ENCODE data around the gene GRB14. TPM values are rescaled to one million over a fixed set of nuclear protein-coding genes. Genes with fewer than 3 reads are reported as not detected.
A peak's percentile ranks its signal among the peaks of the same experiment; 100 is the strongest.

Gene GRB14
- total RNA-seq, 1 donor from 2014 or later: 39.3 TPM

DNA sequence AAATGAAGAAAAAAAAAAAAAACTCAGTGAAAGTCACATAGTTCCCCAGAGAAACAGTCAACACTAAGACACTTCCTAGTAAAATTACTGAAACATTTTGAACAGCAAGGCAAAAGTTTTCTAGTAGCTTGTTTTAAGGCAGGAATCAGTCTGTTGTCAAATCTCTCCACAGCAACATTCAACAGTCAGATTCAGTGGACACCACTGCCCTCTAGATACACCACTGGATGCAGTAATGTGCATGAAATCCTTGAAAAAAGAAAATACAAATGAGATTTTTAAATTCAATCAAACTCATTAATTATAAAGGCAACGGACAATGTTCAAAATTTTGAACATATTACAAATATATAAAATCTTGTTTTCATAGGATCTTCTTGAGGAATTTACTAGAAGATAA is 46.4 kb downstream of the GRB14 start:
- Histone ChIP-seq H3K27me3 (ENCODE audit: low read depth) (no peaks in the 10 kb centered on the region), H3K9me3 (replicated peaks) (no peaks in the 10 kb centered on the region), H3K4me1 (peaks cover 2% of the 10 kb centered on the region), H3K36me3 (no peaks in the 10 kb centered on the region), H3K4me3 (no peak overlapping the region), H3K27ac (replicated peaks) (no peak overlapping the region)
- no peak for DNase-seq
- intact Hi-C loops (cut with micrococcal nuclease): no loop called here
- TF ChIP-seq, protein P1, sequence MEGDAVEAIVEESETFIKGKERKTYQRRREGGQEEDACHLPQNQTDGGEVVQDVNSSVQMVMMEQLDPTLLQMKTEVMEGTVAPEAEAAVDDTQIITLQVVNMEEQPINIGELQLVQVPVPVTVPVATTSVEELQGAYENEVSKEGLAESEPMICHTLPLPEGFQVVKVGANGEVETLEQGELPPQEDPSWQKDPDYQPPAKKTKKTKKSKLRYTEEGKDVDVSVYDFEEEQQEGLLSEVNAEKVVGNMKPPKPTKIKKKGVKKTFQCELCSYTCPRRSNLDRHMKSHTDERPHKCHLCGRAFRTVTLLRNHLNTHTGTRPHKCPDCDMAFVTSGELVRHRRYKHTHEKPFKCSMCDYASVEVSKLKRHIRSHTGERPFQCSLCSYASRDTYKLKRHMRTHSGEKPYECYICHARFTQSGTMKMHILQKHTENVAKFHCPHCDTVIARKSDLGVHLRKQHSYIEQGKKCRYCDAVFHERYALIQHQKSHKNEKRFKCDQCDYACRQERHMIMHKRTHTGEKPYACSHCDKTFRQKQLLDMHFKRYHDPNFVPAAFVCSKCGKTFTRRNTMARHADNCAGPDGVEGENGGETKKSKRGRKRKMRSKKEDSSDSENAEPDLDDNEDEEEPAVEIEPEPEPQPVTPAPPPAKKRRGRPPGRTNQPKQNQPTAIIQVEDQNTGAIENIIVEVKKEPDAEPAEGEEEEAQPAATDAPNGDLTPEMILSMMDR (IDR thresholded peaks at IDR 0.05; ENCODE audit: borderline replicate concordance): no peak

- Histone ChIP-seq H3K4me3 (no peak overlapping the region), H3K27me3 (ENCODE audit: low read depth) (no peaks in the 10 kb centered on the region), H3K36me3 (no peaks in the 10 kb centered on the region), H3K4me1 (peaks cover 23% of the 10 kb centered on the region), H3K9me3 (replicated peaks) (no peaks in the 10 kb centered on the region), H3K27ac (replicated peaks) (no peak overlapping the region)
- no peak for DNase-seq
- TF ChIP-seq, protein P1 (IDR thresholded peaks at IDR 0.05; ENCODE audit: borderline replicate concordance): no peak
- intact Hi-C loops (cut with micrococcal nuclease): no loop called here
Observed at GRCh38 chr2:164570475-164570874, 50.8 kb downstream of the GRB14 start.

DNA sequence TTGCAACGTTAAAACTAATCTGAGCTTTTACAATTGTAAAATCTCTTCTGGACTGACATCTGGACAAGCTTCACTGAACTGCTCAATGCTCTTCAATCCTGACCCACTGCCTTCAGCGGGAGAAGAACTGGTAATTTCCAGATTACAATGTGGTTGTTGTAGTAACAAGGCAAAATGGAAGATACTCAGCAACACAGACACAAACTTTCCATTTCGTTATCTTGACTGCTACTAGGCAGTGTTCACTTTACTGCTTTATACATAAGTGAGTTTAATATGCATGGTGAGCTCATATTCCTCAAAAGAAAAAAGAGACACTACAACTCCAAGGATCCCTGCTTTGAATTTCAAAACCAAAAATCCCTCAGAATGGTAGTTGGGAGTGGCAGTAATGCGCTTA is 51.9 kb downstream of the GRB14 start:
- Histone ChIP-seq H3K4me3 (no peak overlapping the region), H3K9me3 (replicated peaks) (no peaks in the 10 kb centered on the region), H3K4me1 (peaks cover 26% of the 10 kb centered on the region), H3K27me3 (ENCODE audit: low read depth) (no peaks in the 10 kb centered on the region), H3K36me3 (no peaks in the 10 kb centered on the region), H3K27ac (replicated peaks) (no peak overlapping the region)
- TF ChIP-seq, protein P1 (IDR thresholded peaks at IDR 0.05; ENCODE audit: borderline replicate concordance): no peak
- intact Hi-C loops (cut with micrococcal nuclease): loop anchor here (10.0 kb wide), 1 partner anchor 125 kb away; no protein-coding TSS in a partner anchor
- no peak for DNase-seq

DNA sequence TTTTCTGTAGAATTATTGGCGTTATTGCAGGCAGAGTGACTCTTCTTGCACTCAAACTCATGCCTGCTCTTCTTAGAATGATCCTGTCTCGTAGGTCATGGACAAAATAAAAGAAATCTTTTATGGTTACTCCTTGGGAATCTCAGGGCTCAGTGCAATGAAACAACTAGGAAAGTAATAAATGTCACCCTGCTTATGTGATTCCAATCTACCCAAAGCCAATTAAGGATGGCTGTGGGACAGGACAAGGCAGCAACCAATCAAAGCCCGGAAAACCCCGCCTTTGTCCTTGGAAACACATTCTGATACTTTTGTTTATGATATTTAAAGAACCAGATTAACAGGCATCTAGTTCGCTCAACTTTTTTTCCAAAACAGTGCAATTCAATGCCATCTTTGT is 53.0 kb downstream of the GRB14 start:
- TF ChIP-seq, protein P1 (IDR thresholded peaks at IDR 0.05; ENCODE audit: borderline replicate concordance): no peak
- no peaks in the 10 kb centered on the region for H3K27me3 ChIP-seq (ENCODE audit: low read depth)
- no peaks in the 10 kb centered on the region for H3K36me3 ChIP-seq
- peak overlapping the region; percentile 31 for H3K4me3 ChIP-seq
- intact Hi-C loops (cut with micrococcal nuclease): loop anchor here (10.0 kb wide), 1 partner anchor 126 kb away; no protein-coding TSS in a partner anchor
- H3K4me1 ChIP-seq: peaks cover 26% of the 10 kb centered on the region
- no peak for DNase-seq
- H3K27ac ChIP-seq (replicated peaks): peak overlapping the region; percentile 22
- H3K9me3 ChIP-seq (replicated peaks): no peaks in the 10 kb centered on the region

DNA sequence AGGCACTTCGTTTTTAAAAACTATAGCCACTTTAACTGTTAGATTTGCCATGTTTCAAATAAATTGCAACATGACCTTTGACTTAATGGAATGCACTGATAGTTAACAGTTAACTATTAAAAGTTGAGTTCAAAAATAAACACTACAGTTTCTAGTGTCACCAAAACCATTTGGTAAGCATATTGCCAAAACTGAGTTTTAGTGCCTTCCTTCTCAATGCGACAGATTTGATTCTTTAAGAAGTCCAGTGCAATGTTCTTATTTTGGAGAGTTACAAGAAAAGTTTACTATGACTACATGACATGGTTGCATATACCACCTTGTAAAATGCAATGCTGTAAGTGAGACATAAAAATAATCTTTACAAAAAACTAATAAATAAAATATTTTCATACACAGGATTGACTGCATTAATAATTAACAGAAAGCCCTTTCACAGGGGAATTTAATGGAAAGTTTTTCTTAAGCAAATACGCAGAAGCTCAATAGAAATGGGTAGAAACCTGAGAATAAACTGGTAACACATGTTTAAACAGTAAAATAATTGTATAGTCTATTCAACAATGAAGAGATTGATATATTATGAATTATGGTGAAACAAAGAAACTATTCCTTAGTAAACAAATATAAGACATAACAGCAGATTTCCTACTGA is 53.8 kb downstream of the GRB14 start:
- H3K9me3 ChIP-seq (replicated peaks): no peaks in the 10 kb centered on the region
- intact Hi-C loops (cut with micrococcal nuclease): loop anchor here (10.0 kb wide), 1 partner anchor 127 kb away; no protein-coding TSS in a partner anchor
- no peak overlapping the region for H3K27ac ChIP-seq (replicated peaks)
- TF ChIP-seq, protein P1 (IDR thresholded peaks at IDR 0.05; ENCODE audit: borderline replicate concordance): no peak
- peak overlapping the region; percentile 31 for H3K4me3 ChIP-seq
- DNase-seq: no peak
- H3K27me3 ChIP-seq (ENCODE audit: low read depth): no peaks in the 10 kb centered on the region
- no peaks in the 10 kb centered on the region for H3K36me3 ChIP-seq
- peaks cover 26% of the 10 kb centered on the region for H3K4me1 ChIP-seq
